GM18505 (cell line): ENCODE data around the gene TRPM2.
"Not testable (repeated sequence)": the region's sequence is repeated elsewhere in the genome, so short reads cannot be mapped to it uniquely, and the experiment has no call there.

Experiments used
- ATAC-seq: cut with Tn5 transposase; IDR thresholded peaks from one replicate; pipeline ENCODE4 v1.9.1; 2021; ENCODE audit not compliant: unreplicated experiment
- POLR2A ChIP-seq: IDR thresholded peaks from 4 replicates; pipeline ENCODE4 v1.6.1; 2011; ENCODE audit warnings: borderline replicate concordance; ENCODE audit not compliant: insufficient read depth, insufficient read length; ENCODE audit errors: extremely low read depth

The TRPM2 gene

DNA sequence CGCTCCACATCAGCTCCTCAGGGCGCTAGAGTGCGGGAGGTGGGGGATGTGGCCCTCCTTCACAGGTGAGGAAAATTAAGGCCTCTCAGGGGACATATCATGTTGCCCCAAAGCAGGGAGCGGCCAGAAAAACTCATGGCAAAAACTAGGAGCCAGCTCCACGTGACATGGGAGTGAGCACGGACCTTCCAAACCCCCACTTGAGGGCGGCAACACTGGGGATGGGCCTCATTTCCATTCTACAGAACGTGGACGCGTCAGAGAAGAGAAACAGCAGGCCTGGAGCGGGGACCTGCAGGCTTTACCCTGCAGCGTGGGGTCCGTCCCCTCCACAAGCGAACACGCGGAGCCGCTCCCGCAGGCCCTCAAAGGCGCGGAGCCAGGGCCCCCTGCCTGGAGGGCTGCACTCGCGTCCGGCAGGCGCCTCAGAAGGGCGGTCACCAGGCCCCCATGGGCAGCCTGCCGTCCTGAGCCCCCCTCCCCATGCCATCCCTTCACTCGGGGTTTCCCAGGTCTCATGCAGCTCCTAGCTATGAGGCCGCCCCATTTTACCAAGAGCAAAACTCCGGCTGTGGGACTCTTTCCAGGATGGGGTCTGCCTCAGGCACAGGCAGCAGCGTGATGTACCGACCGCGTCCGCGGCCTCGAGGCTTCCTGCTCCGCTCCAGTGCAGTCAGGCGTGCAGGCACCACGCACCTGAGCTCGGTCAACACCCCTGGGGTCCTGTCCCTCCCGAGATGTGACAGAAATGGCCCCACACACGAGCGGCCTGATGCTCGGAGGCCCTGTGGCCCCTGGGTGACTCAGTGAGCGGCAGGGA, 19.7 kb upstream of the TRPM2 start:
- no peak for TF ChIP-seq POLR2A
- no peak for ATAC-seq

DNA sequence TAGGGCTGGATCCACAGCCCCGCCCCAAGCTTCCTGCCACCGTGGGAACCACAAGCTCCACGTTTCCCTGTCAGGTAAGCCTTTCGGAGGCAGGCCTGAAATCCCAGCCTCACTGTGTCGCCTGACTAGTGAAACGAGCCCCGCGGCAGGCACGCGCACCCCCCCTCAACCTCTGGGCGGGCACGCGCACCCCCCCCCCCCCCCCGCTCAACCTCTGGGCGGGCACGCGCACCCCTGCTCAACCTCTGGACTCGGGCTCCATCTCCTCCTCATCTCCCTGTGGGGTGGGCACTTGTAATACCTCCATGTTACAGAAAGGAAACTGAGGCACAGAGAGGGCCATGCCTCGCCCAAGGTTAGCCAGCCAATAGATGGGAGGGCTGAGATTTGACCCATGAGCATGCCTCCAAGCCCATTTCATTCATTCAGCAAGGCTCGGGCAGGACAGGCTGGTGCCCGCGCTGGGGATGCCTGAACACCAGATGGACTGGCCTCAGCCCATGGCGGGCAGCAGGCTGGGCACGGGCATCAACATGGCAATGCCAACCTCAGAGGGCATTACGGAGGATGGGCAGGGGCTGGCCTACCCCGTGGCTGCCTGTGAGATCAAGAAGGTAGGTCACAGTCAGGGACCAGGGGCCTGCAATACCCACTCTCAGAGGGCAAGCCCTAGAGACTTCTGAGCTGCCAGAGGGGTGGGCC, 18.9 kb upstream of the TRPM2 start:
- ATAC-seq = no peak
- TF ChIP-seq POLR2A = no peak

GRCh38 chr21:44335266-44336059, 18.0 kb upstream of the TRPM2 start:
- TF ChIP-seq POLR2A = no peak
- ATAC-seq = no peak

DNA sequence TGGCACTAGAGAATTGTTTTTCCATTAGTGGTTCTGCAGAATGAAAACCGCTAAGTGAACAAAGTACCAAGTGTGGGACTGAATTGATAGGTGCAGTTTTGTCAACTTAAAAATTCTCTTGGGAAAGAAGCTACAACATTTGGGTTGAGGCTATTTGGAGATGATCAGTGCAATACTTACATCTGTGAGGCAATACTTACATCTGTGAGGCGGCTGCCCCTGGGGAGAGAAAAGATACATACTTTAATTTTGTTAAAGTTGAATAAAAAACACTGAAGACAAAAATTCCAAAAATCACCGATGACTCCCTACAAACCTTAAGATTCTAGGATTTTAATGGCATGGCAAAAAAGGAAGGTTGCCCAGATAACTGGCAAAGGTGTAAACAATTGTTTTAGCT, 16.0 kb upstream of the TRPM2 start:
- TF ChIP-seq POLR2A = no peak
- ATAC-seq = no peak

DNA sequence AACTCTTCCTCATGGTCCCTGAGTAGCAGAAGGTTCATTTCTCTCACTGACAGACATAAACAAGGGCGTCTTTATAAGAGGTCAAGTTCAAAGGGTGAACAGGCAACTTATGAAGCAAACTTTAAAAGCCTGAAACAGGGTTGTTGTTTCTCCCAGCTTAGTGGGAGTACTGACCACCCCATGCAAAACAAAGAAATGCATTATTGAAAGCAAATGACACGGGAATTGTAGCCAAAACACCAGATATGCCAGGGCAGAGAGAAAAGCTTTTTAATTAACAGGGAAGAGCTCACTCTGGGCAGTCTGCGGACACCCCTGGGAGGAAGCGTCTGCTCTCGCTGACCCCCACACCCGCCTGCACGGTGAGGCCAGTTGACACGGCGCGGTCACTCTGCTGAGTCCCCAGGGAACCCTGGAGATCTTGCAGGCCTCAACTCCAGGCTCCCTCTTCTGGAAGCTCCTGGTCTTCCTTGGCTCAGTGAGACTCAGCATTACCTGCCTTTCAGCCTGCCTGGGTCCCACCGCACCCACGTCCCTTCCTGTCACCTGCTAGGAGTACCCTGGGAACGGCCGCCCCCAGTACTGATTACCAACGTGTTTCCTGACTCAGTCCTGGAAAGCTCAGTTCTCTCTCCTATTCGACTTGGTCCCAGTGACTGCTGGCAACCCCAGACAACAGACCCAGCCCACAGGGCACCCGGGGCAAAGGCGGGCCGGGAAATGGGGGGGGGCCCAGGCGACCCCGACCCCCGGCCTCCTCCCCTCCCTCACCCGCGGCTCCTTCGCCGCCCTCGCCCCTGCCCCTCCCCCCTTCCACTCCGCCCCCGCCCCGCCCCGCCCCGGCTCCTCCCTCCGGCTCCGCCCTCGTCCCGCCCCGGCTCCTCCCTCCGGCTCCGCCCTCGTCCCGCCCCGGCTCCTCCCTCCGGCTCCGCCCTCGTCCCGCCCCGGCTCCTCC, 15.2 kb upstream of the TRPM2 start:
- ATAC-seq = peak; percentile 16
- TF ChIP-seq POLR2A = no peak

GRCh38 chr21:44338971-44339910, 14.2 kb upstream of the TRPM2 start, which contains the start of gene CFAP410:
TSS of gene CFAP410 (minus strand) at chr21:44339390. CDS start at chr21:44339194, 196 bp downstream.
- TF ChIP-seq POLR2A = peak; percentile 95
- ATAC-seq = peak; percentile 90

- ATAC-seq = not testable (repeated sequence)
Measured at GRCh38 chr21:44341726-44342458, 11.5 kb upstream of the TRPM2 start.

DNA sequence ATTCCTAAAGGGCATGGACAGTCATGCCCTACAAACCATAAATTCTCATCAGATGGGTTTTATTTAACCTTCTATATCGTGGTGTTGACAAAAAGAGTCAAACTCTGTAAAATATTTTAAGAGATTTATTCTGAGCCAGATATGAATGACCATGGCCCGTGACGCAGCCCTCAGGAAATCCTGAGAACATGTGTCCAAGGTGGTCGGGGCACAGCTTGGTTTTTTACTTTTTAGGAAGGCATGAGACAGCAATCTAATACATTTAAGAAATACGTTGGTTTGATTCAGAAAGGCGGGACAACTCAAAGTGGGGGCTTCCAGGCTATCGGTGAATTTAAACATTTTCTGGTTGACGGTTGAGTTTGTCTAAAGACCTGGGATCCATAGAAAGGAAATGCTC, 10.4 kb upstream of the TRPM2 start:
- not testable (repeated sequence) for ATAC-seq

GRCh38 chr21:44344541-44345183, 8.8 kb upstream of the TRPM2 start:
- ATAC-seq = no peak
- TF ChIP-seq POLR2A = no peak

DNA sequence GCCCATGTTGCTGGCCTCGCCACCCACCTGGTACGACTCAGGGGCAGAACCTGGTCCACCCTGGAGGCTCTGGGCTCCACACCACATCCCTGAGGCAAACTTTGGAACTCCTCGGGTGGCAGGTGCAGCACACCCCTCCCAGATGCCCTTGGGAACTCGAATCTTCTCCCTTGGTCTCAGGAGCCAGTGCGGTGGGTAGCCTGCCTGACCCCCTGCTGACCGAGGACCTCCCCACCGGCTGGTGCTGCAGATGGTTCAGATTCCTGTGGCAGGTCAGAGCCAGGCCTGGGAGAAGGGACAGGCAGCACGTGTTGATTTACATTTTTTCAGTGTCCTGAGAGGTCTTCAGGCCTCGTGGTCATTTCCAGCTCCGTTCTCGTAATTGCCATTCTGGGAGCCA, 7.9 kb upstream of the TRPM2 start:
- no peak for TF ChIP-seq POLR2A
- no peak for ATAC-seq

- no peak for TF ChIP-seq POLR2A
Measured at GRCh38 chr21:44347911-44348451, 5.4 kb upstream of the TRPM2 start.

GRCh38 chr21:44348861-44349260, 4.6 kb upstream of the TRPM2 start:
- no peak for ATAC-seq
- no peak for TF ChIP-seq POLR2A

More at GRCh38 chr21:44347911-44348451, 5.4 kb upstream of the TRPM2 start:
- ATAC-seq = no peak
